SK-N-SH treated with all-trans-retinoic acid at 6 μM for 48 hours (cell line): ENCODE data around the gene ABCB8.

Source experiments
- ATAC-seq: fragments of 200-7000 bp; cut with Tn5 transposase; 3 replicates; pipeline ENCODE4 v1.9.1; 2020; ENCODE audit warnings: mild to moderate bottlenecking, moderate library complexity
- ARNTL ChIP-seq: fragments of 450-650 bp; formaldehyde crosslinking; IDR thresholded peaks from 2 replicates; pipeline ENCODE4 v1.5.0; 2020; ENCODE audit warnings: low read depth, mild to moderate bottlenecking, moderate library complexity, borderline replicate concordance
- BACH2 ChIP-seq: fragments of 250-450 bp; sonication (Bioruptor Pico); IDR thresholded peaks from 2 replicates; pipeline ENCODE4 v1.9.0; 2021; ENCODE audit warnings: mild to moderate bottlenecking, borderline replicate concordance
- CREB5 ChIP-seq: fragments of 250-450 bp; sonication (Bioruptor Pico); IDR thresholded peaks from 2 replicates; pipeline ENCODE4 v1.5.1; 2020; ENCODE audit warnings: low read depth, mild to moderate bottlenecking, moderate library complexity
- CSDC2 ChIP-seq: fragments of 250-450 bp; sonication (Bioruptor Pico); IDR thresholded peaks from 2 replicates; pipeline ENCODE4 v1.5.0; 2020; ENCODE audit warnings: mild to moderate bottlenecking, moderate library complexity
- CSRNP3 ChIP-seq: fragments of 250-450 bp; sonication (Bioruptor Pico); IDR thresholded peaks from 2 replicates; pipeline ENCODE4 v1.5.1; 2021; ENCODE audit warnings: mild to moderate bottlenecking, moderate library complexity
- ESRRG ChIP-seq: fragments of 250-450 bp; sonication (Bioruptor Pico); IDR thresholded peaks from 2 replicates; pipeline ENCODE4 v1.6.1; 2021; ENCODE audit warnings: mild to moderate bottlenecking
- GLIS3 ChIP-seq: fragments of 250-450 bp; sonication (Bioruptor Pico); IDR thresholded peaks from 2 replicates; pipeline ENCODE4 v1.5.0; 2020; ENCODE audit warnings: mild to moderate bottlenecking, moderate library complexity
- ISL1 ChIP-seq: fragments of 250-450 bp; sonication (Bioruptor Pico); IDR thresholded peaks from 2 replicates; pipeline ENCODE4 v2.1.2; 2022; ENCODE audit warnings: mild to moderate bottlenecking, moderate library complexity
- RARB ChIP-seq: fragments of 250-450 bp; sonication (Bioruptor Pico); IDR thresholded peaks from 2 replicates; pipeline ENCODE4 v1.8.0; 2021; ENCODE audit warnings: mild to moderate bottlenecking, moderate library complexity
- SNAI2 ChIP-seq: fragments of 250-450 bp; sonication (Bioruptor Pico); IDR thresholded peaks from 2 replicates; pipeline ENCODE4 v1.5.0; 2020; ENCODE audit warnings: mild to moderate bottlenecking, moderate library complexity
- TOX ChIP-seq: fragments of 250-450 bp; sonication (Bioruptor Pico); IDR thresholded peaks from 2 replicates; pipeline ENCODE4 v1.8.0; 2021; ENCODE audit warnings: mild to moderate bottlenecking, moderate library complexity, borderline replicate concordance
- ZC3H10 ChIP-seq: fragments of 250-450 bp; sonication (Bioruptor Pico); IDR thresholded peaks from 2 replicates; pipeline ENCODE4 v1.5.1; 2021; ENCODE audit warnings: mild to moderate bottlenecking, moderate library complexity
- ZFP3 ChIP-seq: fragments of 250-450 bp; sonication (Bioruptor Pico); IDR thresholded peaks from 2 replicates; pipeline ENCODE4 v1.5.0; 2020; ENCODE audit warnings: mild to moderate bottlenecking, moderate library complexity
- ZFP30 ChIP-seq: fragments of 450-650 bp; formaldehyde crosslinking; IDR thresholded peaks from 2 replicates; pipeline ENCODE4 v1.5.0; 2022; ENCODE audit warnings: mild to moderate bottlenecking, moderate library complexity
- ZNF565 ChIP-seq: fragments of 450-650 bp; formaldehyde crosslinking; conservative IDR thresholded peaks from 2 replicates; pipeline ENCODE4 v1.5.0; 2020; ENCODE audit warnings: low read depth, mild to moderate bottlenecking, moderate library complexity
- ZNF70 ChIP-seq: fragments of 450-650 bp; formaldehyde crosslinking; IDR thresholded peaks from 2 replicates; pipeline ENCODE4 v1.5.0; 2020; ENCODE audit warnings: mild to moderate bottlenecking, moderate library complexity
- ZNF8 ChIP-seq: fragments of 450-650 bp; formaldehyde crosslinking; IDR thresholded peaks from 2 replicates; pipeline ENCODE4 v1.5.0; 2020; ENCODE audit warnings: mild to moderate bottlenecking, moderate library complexity
- TF ChIP-seq, protein P1 (sequence below): fragments of 250-450 bp; sonication (Bioruptor Pico); IDR thresholded peaks from 2 replicates; pipeline ENCODE4 v1.8.0; 2020; ENCODE audit warnings: mild to moderate bottlenecking, moderate library complexity, borderline replicate concordance
- TF ChIP-seq, protein P2 (sequence below): fragments of 250-450 bp; sonication (Bioruptor Pico); IDR thresholded peaks from 2 replicates; pipeline ENCODE4 v1.8.0; 2021; ENCODE audit warnings: low read depth, mild to moderate bottlenecking, moderate library complexity, borderline replicate concordance

ABCB8 gene

GRCh38 chr7:151007469-151007898 lies 20.8 kb upstream of the ABCB8 start:
- ATAC-seq, result peak; percentile 21
- TF ChIP-seq BACH2, result no peak
- no peak for TF ChIP-seq CSRNP3 (CRISPR knock-in tag)
- no peak for TF ChIP-seq ZFP3 (CRISPR knock-in tag)
- TF ChIP-seq, protein P1, sequence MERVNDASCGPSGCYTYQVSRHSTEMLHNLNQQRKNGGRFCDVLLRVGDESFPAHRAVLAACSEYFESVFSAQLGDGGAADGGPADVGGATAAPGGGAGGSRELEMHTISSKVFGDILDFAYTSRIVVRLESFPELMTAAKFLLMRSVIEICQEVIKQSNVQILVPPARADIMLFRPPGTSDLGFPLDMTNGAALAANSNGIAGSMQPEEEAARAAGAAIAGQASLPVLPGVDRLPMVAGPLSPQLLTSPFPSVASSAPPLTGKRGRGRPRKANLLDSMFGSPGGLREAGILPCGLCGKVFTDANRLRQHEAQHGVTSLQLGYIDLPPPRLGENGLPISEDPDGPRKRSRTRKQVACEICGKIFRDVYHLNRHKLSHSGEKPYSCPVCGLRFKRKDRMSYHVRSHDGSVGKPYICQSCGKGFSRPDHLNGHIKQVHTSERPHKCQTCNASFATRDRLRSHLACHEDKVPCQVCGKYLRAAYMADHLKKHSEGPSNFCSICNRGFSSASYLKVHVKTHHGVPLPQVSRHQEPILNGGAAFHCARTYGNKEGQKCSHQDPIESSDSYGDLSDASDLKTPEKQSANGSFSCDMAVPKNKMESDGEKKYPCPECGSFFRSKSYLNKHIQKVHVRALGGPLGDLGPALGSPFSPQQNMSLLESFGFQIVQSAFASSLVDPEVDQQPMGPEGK, result no peak
- no peak for TF ChIP-seq ZC3H10 (CRISPR knock-in tag)

GRCh38 chr7:151008143-151008510 lies 20.1 kb upstream of the ABCB8 start:
- no peak for TF ChIP-seq CSDC2 (CRISPR knock-in tag)
- no peak for TF ChIP-seq TOX
- TF ChIP-seq, protein P2, sequence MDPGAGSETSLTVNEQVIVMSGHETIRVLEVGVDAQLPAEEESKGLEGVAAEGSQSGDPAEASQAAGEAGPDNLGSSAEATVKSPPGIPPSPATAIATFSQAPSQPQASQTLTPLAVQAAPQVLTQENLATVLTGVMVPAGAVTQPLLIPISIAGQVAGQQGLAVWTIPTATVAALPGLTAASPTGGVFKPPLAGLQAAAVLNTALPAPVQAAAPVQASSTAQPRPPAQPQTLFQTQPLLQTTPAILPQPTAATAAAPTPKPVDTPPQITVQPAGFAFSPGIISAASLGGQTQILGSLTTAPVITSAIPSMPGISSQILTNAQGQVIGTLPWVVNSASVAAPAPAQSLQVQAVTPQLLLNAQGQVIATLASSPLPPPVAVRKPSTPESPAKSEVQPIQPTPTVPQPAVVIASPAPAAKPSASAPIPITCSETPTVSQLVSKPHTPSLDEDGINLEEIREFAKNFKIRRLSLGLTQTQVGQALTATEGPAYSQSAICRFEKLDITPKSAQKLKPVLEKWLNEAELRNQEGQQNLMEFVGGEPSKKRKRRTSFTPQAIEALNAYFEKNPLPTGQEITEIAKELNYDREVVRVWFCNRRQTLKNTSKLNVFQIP, result no peak
- no peak for TF ChIP-seq CSRNP3 (CRISPR knock-in tag)
- TF ChIP-seq ISL1 (CRISPR knock-in tag), result no peak
- no peak for TF ChIP-seq RARB
- no peak for TF ChIP-seq ARNTL (CRISPR knock-in tag)
- TF ChIP-seq ZC3H10 (CRISPR knock-in tag), result no peak
- TF ChIP-seq ZFP30 (CRISPR knock-in tag), result no peak
- TF ChIP-seq ZNF70 (CRISPR knock-in tag), result no peak
- TF ChIP-seq CREB5 (CRISPR knock-in tag), result no peak
- TF ChIP-seq ZNF565 (CRISPR knock-in tag), result no peak
- TF ChIP-seq ESRRG (CRISPR knock-in tag), result no peak
- no peak for TF ChIP-seq SNAI2 (CRISPR knock-in tag)
- TF ChIP-seq ZFP3 (CRISPR knock-in tag), result no peak
- no peak for TF ChIP-seq GLIS3 (CRISPR knock-in tag)
- TF ChIP-seq, all 23 proteins: peak for 0
- no peak for ATAC-seq

DNA sequence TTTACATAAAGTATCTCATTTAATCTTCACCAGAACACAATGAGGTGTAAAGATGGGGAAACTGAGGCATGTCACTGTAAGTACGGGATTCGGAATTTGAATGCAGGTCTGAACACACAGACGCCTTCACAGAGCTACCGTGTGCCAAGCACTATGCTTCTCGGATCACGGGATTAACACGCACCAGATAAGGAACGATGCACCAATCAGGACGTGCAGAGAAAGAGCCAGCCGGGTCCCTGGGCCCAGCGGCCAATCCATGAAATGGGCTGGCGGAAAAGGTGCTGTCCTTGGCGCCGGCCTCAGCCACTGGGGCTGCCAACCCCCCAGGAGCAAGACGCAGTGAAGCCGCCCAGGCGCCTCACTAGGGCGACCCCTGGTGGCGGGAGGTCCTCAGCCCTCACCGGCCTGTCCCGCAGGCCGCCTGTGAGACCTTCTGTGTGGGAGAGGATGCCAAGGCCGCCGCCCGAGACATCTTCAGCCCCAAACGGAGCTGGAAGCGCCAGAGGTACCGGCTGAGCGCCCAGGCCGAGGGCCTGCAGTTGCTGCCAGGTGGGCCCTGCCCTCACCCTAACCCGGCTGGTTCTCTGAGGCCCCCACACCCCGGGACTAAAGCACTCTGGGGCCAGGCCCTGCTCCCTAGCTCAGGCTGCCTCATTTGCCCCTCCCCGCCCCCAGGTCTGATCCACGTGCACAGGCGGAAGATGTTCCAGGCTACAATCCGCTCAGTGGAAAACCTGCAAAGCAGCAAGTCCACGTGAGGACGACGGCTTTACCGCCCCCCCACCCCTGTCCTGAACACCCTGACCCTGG lies 19.5 kb upstream of the ABCB8 start:
- no peak for TF ChIP-seq ZNF8 (CRISPR knock-in tag)
- TF ChIP-seq, protein P1, result peak; percentile 50; the same call in 1 of the 2 replicates
- no peak for ATAC-seq
